Fibroblast of lung (primary cell): ENCODE results near the gene CELSR3. TPM values are rescaled to one million over a fixed set of nuclear protein-coding genes. Genes with fewer than 3 reads are reported as not detected.

Experiments used
- DNase-seq, 2 donors: peaks; one replicate each; pipeline versions ENCODE4 v3.0.0 to v3.0.0-alpha.2; 2010; ENCODE audit warnings: low read depth in 2 of 2
- H2AFZ ChIP-seq: 2 replicates; pipeline ENCODE4 v1.5.1; 2012; ENCODE audit warnings: low read length, control low read depth, inconsistent platforms
- H3K27ac ChIP-seq: 2 replicates; pipeline ENCODE4 v1.5.1; 2011; ENCODE audit warnings: low read length, control low read depth; ENCODE audit not compliant: insufficient read depth
- H3K27me3 ChIP-seq: 2 replicates; pipeline ENCODE4 v1.5.1; 2011; ENCODE audit warnings: mild to moderate bottlenecking, low read length; ENCODE audit not compliant: control insufficient read depth, insufficient read depth
- H3K36me3 ChIP-seq: 2 replicates; pipeline ENCODE4 v1.5.1; 2011; ENCODE audit warnings: low read length; ENCODE audit not compliant: control insufficient read depth, insufficient read depth
- H3K4me1 ChIP-seq: 2 replicates; pipeline ENCODE4 v1.5.1; 2011; ENCODE audit warnings: low read length; ENCODE audit not compliant: control insufficient read depth, insufficient read depth; ENCODE audit errors: extremely low read depth
- H3K4me2 ChIP-seq: 2 replicates; pipeline ENCODE4 v1.5.1; 2011; ENCODE audit warnings: low read length, control low read depth; ENCODE audit not compliant: insufficient read depth; ENCODE audit errors: extremely low read depth
- H3K4me3 ChIP-seq, 4 experiments: fragments of 200-600 bp in 1 of 4; sonication (generic) in 1 of 4; replicated peaks in 1 of 4; 2 replicates each; pipeline ENCODE4 v1.5.1; 2011 to 2016; ENCODE audit warnings: low read length in 4 of 4, low read depth in 3 of 4, mild to moderate bottlenecking in 3 of 4, control low read depth in 2 of 4, inconsistent platforms in 1 of 4, mixed read lengths in 1 of 4; ENCODE audit not compliant: insufficient read depth in 1 of 4; ENCODE audit errors: control extremely low read depth in 1 of 4
- H3K79me2 ChIP-seq: 2 replicates; pipeline ENCODE4 v1.5.1; 2012; ENCODE audit warnings: mild to moderate bottlenecking, low read length, inconsistent platforms; ENCODE audit not compliant: control insufficient read depth, insufficient read depth
- H3K9ac ChIP-seq: 2 replicates; pipeline ENCODE4 v1.5.1; 2011; ENCODE audit warnings: mild to moderate bottlenecking, low read length, control low read depth; ENCODE audit not compliant: insufficient read depth
- H3K9me3 ChIP-seq: 2 replicates; pipeline ENCODE4 v1.5.1; 2012; ENCODE audit warnings: low read depth, low read length; ENCODE audit not compliant: control insufficient read depth, insufficient read depth
- H4K20me1 ChIP-seq: 2 replicates; pipeline ENCODE4 v1.5.1; 2011; ENCODE audit warnings: low read length; ENCODE audit not compliant: control insufficient read depth, insufficient read depth; ENCODE audit errors: extremely low read depth
- EZH2 ChIP-seq: IDR thresholded peaks from 2 replicates; pipeline ENCODE4 v1.5.1; 2012; ENCODE audit warnings: low read length, control low read depth, mild to moderate bottlenecking; ENCODE audit errors: missing control alignments
- polyA plus RNA-seq, 2 donors: library from polyadenylated mRNA; depleted of rRNA in 1 of 2; stranded (reverse) in 1 of 2; unstranded in 1 of 2; fragments of >200 nt; gene quantifications; 2 replicates each; pipeline ENCODE4 v1.2.1, GENCODE V29; 2011 to 2012; ENCODE audit warnings: missing spikeins in 1 of 2
- total RNA-seq: library from RNA; depleted of rRNA; stranded (reverse); fragments of >200 nt; gene quantifications from 2 replicates; pipeline ENCODE4 v1.2.1, GENCODE V29; 2014
- TF ChIP-seq, protein P1 (sequence below), 2 donors: IDR thresholded peaks in 1 of 2; conservative IDR thresholded peaks in 1 of 2; 1 replicate in 1 of 2; 2 replicates in 1 of 2; pipeline ENCODE4 v1.5.1; 2011 to 2012; ENCODE audit warnings: low read length in 2 of 2, control low read depth in 1 of 2, inconsistent platforms in 1 of 2, low read depth in 1 of 2, mild to moderate bottlenecking in 1 of 2

Gene CELSR3
- total and polyA plus RNA-seq, 2 donors (not counting 1 experiment from before 2014, with no cell fraction given) = 0.44 to 2.1 TPM

GRCh38 chr3:48709051-48709461 lies 46.4 kb upstream of the CELSR3 start:
- H3K27ac ChIP-seq = peak overlapping the region; percentile 58
- no peaks in the 10 kb centered on the region for H3K27me3 ChIP-seq
- peaks cover 88% of the 10 kb centered on the region for H3K79me2 ChIP-seq
- peak in 1 of 2 donors; percentile 48 for DNase-seq
- H2AFZ ChIP-seq = no peak overlapping the region
- TF ChIP-seq EZH2 = no peak
- H4K20me1 ChIP-seq = peaks cover 3% of the 10 kb centered on the region
- H3K4me3 ChIP-seq = no peak overlapping the region
- peaks cover 9% of the 10 kb centered on the region for H3K36me3 ChIP-seq
- H3K4me1 ChIP-seq = peaks cover 8% of the 10 kb centered on the region
- H3K9ac ChIP-seq = no peak overlapping the region
- H3K9me3 ChIP-seq = no peaks in the 10 kb centered on the region
- peak overlapping the region; percentile 49 for H3K4me2 ChIP-seq

DNA sequence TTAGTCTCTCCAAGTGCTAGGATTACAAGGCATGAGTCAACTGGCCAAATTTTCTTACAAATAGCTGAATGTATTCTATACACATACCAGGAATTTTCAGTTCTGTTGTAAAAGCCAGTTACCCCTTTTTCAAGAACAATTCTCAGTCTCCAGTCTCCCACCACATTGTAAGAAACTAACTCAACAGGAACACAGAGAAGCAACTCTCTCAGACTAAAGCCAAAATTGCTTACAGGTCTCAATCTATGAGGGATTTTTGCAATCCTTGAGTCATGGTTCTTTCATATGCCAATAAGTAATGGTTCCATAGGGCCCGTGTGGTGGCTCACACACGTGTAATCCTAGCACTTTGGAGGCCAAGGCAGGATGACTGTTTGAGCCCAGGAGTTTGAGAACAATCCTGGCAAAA lies 45.8 kb upstream of the CELSR3 start:
- Histone ChIP-seq H4K20me1 (peaks cover 3% of the 10 kb centered on the region), H3K27me3 (no peaks in the 10 kb centered on the region), H3K27ac (peak overlapping the region; percentile 58), H3K9me3 (no peaks in the 10 kb centered on the region), H3K4me3 (no peak overlapping the region), H3K9ac (no peak overlapping the region), H3K79me2 (peaks cover 87% of the 10 kb centered on the region), H3K36me3 (peaks cover 9% of the 10 kb centered on the region), H2AFZ (no peak overlapping the region), H3K4me1 (peaks cover 8% of the 10 kb centered on the region), H3K4me2 (no peak overlapping the region)
- DNase-seq = peak; percentile 33 to 66
- TF ChIP-seq EZH2 = no peak
- TF ChIP-seq, protein P1, sequence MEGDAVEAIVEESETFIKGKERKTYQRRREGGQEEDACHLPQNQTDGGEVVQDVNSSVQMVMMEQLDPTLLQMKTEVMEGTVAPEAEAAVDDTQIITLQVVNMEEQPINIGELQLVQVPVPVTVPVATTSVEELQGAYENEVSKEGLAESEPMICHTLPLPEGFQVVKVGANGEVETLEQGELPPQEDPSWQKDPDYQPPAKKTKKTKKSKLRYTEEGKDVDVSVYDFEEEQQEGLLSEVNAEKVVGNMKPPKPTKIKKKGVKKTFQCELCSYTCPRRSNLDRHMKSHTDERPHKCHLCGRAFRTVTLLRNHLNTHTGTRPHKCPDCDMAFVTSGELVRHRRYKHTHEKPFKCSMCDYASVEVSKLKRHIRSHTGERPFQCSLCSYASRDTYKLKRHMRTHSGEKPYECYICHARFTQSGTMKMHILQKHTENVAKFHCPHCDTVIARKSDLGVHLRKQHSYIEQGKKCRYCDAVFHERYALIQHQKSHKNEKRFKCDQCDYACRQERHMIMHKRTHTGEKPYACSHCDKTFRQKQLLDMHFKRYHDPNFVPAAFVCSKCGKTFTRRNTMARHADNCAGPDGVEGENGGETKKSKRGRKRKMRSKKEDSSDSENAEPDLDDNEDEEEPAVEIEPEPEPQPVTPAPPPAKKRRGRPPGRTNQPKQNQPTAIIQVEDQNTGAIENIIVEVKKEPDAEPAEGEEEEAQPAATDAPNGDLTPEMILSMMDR (conservative IDR thresholded peaks at IDR 0.05 in 1 of 2, IDR thresholded peaks at IDR 0.05 in 1 of 2; ENCODE audit: low read depth in 1 of 2, low read length in 2 of 2) = no peak

DNA sequence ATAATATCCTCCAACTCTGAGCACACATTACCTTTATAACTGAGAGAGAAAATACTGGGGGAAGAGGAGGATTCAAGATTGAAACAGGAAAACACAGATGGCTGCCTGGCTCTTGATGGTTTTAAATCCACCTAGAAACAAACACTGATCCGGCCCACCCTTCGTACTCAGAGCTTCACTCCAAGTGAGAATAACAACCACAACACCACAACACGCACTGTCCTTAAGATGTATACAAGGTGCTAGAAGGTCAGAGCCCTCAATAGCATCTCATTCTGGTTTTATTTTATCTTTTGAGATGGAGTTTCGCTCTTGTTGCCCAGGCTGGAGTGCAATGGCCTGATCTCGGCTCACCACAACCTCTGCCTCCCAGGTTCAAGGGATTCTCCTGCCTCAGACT lies 44.5 kb upstream of the CELSR3 start:
- peaks cover 8% of the 10 kb centered on the region for H3K4me1 ChIP-seq
- TF ChIP-seq, protein P1 (conservative IDR thresholded peaks at IDR 0.05 in 1 of 2, IDR thresholded peaks at IDR 0.05 in 1 of 2; ENCODE audit: low read depth in 1 of 2, low read length in 2 of 2) = no peak
- TF ChIP-seq EZH2 = no peak

More for the DNA sequence above, 44.5 kb upstream of the CELSR3 start:
- H3K9ac ChIP-seq = no peak overlapping the region
- H3K9me3 ChIP-seq = no peaks in the 10 kb centered on the region
- no peak for DNase-seq
- no peaks in the 10 kb centered on the region for H3K27me3 ChIP-seq
- no peak overlapping the region for H2AFZ ChIP-seq
- H3K4me3 ChIP-seq = no peak overlapping the region
- H3K4me2 ChIP-seq = no peak overlapping the region
- H3K36me3 ChIP-seq = peaks cover 11% of the 10 kb centered on the region
- peaks cover 87% of the 10 kb centered on the region for H3K79me2 ChIP-seq
- peaks cover 3% of the 10 kb centered on the region for H4K20me1 ChIP-seq
- no peak overlapping the region for H3K27ac ChIP-seq
